A549 treated with GW870086 at 1 μM for 4 hours (cell line): ENCODE results near the gene BASP1. TPM values are rescaled to one million over a fixed set of nuclear protein-coding genes. Genes with fewer than 3 reads are reported as not detected.

Experiments used
- total RNA-seq: library from RNA; stranded (reverse); fragments of 200-300 nt; extraction: Qiagen RNA extraction; gene quantifications from 5 replicates; pipeline ENCODE4 v1.2.3, GENCODE V29; 2022; ENCODE audit warnings: low read depth

BASP1 gene, protein sequence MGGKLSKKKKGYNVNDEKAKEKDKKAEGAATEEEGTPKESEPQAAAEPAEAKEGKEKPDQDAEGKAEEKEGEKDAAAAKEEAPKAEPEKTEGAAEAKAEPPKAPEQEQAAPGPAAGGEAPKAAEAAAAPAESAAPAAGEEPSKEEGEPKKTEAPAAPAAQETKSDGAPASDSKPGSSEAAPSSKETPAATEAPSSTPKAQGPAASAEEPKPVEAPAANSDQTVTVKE
- 224 to 273 TPM (median 254 TPM) in 5 replicates for total RNA-seq

DNA sequence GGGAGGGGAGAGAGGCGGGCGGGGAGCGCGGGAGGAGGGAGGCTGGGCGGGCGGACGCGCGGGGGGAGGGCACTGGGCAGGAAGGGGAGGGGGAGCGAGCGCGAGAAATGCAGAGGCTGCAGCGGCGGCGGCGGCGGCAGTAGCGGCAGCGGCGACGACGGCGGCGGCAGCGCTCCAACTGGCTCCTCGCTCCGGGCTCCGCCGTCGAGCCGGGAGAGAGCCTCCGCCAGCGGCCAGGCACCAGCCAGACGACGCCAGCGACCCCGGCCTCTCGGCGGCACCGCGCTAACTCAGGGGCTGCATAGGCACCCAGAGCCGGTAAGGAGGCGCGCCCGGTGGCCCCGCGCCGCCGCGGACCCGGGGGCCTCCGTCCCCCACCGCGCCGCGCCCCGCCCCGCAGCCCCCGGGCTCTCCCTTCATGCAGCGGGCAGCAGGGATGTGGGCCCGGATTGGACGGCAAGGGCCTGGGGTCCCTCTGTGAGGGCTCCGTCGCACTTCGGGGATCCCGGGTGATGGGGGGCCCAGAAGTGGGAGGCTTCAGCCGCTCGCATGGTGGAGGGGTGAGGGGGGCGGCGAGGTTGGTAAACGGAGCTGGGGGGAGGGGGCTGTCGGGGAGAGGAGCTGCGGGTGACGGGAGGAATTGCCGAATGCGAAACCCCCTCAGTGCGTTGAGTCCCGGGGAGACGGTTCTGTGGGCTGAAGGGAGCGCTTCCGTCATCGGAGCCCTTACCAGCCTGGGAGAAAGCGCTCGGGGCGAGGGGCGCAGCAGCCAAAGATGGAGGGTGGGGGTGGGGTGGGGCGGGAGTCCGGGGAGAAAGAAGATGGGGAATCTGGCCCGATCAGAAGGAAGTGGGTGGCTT, at the start of gene BASP1:
TSS of gene BASP1 (plus strand) at position 139 of the 860 bp plus-strand sequence. CDS start 57,586 bp downstream, outside the sequence.

